ENCODE data around the gene SPAG16. TPM values are rescaled to one million over a fixed set of nuclear protein-coding genes. Genes with fewer than 3 reads are reported as not detected.
"Not testable (repeated sequence)": the region's sequence is repeated elsewhere in the genome, so short reads cannot be mapped to it uniquely, and the experiment has no call there.

Gene SPAG16
- total RNA-seq, 1 donor from 2014 or later, result 27.6 TPM

DNA sequence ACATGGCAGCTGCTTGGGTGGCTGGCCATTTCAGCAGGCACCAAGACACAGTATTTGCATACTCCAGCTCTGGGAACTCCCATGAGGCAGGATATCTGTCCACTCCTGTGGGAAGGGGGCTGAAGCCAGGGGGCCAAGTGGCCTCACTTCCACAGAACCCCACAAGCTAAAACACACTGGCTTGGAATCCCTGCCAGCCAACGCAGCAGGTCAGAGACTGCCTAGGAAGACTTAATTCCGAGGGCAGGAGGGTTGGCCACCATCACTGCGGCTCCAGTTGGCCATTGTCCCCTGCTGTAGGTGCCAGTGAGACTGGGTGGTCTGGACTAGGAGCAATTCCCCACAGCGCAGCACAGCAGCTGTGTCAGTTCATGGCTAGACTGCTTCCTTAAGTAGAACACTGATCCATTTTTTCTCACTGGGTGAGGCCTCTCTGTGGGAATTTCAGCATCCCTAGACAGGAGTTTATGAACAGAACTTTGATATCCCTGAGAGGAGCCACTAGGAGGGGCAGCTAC lies 52.0 kb downstream of the SPAG16 start:
- DNase-seq (ENCODE audit: low spot score), result no peak
- intact Hi-C loops (cut with DNase I), result no loop called here
- ATAC-seq, result no peak

DNA sequence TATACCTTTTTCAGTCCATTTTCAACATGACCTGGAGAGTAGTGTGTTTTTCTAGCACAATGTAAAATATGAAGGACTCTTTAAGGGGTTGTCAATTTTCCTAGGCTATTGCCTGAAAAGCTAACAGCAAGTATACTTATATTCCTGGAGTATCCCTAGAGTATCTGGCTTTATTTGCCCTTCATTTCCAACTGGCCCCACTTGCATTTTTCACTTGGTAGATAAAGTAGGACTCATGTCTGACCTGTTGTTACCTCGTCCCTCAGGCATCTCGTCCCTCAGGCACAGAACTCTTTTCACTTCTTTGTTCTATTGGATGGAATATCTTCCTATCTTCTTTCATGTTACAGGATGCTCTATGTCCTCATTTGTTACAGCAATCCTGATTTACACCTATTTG lies 69.2 kb downstream of the SPAG16 start:
- intact Hi-C loops (cut with DNase I), result no loop called here
- DNase-seq (ENCODE audit: low spot score), result no peak
- ATAC-seq, result no peak

DNA sequence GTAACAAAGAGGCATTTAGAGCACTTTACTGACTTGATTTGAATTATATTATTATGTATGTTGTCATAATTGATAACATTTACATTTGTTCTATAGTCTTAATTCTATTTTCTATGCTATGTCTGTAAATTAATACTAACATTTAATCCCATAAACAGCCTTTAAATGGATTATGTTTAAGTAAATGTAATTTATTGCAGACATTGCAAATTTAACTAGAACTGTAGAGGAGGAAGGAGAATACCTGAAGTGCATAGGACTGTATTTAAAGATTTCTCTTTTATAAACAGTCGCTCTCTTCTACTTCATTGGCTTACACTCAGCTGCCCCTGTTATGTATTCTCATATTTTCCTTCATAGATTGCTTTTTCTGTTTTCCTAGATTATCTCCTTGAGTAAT lies 92.4 kb downstream of the SPAG16 start:
- ATAC-seq, result no peak
- no peak for DNase-seq (ENCODE audit: low spot score)
- intact Hi-C loops (cut with DNase I), result no loop called here

DNA sequence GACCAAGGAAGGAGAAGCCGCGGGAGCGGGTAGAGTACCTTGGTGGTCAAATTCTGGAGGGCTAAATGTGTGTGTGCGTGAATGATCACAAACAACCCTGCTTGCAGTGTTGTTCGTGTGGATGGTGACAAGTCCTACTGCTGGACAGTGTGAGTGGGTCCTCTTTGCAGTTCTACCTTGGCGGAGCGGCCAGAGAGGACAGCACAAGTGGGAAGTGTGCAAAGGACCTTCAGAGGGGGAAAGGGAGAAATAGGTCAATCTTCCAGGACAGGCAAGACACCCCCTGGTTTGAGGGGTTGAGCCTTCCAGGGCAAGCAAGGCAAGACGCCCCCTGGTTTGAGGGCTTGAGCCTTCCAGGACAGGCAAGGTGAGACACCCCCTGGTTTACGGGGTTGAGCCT lies 122.8 kb downstream of the SPAG16 start:
- intact Hi-C loops (cut with DNase I); DNase-seq (ENCODE audit: low spot score); ATAC-seq: not testable (repeated sequence)

DNA sequence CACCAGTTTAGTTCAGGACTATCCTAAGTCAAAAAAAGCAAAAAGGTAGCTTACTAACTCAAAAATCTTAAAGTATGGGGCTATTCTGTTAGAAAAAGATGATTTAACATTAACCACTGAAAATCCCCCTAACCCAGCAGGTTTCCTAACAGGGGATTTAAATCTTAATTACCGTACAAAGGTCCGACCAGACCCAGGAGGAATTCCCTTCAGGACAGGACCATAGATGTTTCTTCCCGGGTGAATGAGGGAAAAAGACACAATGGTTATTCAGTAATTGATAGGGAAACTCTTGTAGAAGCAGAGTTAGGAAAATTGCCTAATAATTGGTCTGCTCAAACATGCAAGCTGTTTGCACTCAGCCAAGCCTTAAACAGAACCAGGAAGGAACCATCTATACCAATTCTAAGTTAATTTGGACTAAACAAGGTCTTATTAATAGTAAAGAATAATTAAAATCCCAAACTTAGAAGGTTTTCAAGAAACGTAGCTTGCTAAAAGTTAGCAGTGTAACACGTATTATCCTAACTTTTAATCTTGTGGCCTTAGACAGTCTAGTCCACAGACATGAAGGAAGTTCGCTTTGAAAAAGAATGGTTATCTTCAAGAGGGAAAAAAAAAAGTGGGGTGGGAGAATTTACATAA lies 124.3 kb downstream of the SPAG16 start:
- intact Hi-C loops (cut with DNase I), result not testable (repeated sequence)

DNA sequence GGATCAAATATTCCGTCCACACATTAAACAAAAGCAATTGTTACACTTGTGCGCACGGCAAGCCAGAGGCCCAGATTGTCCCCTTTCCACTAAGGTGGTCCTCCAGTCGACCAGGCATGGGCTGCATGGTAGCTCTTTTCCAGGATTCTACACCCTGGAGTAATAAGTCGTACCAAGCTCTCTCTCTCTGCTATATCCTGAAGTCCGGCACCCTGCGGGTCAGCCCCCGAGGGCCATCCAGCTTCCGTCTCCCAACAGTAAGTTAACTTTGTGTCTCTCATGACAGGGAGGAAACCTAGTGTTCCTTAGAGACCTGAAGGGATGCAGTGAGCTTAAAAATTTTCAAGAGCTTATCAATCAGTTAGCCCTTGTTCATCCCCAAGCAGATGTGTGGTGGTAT lies 126.4 kb downstream of the SPAG16 start:
- intact Hi-C loops (cut with DNase I); DNase-seq (ENCODE audit: low spot score): not testable (repeated sequence)

More for the DNA sequence above, 124.3 kb downstream of the SPAG16 start:
- not testable (repeated sequence) for ATAC-seq; DNase-seq (ENCODE audit: low spot score)

DNA sequence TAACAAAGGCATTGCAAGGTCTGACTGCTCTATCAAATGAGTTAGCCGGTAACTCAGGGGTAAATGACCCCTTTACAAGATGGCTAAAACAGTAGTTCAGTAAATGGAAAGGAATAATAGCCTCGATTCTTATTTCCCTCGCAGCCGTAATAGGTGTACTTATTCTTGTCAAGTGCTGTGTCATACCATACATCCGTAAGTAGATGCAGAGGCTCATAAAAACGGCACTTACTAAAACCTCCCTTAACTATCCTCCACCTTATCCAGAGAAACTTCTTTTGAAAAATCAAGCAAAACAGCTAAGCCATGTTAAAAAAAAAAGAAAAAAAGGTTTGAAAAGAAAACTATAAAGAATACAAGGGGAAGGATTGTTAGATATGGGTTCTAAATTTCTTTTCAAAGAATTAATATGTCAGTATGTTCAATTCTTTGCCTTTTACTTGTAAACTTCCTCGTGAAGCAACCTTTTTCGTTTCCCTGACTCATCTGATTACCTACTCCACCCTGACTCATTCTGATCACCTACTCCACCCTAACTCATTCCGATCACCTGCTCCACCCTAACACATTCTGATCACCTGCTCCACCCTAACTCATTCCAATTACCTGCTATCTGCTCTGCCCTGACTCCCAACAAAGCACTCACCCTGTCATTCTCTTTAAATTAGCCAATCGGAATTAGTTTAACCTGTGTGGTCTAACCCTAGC lies 127.5 kb downstream of the SPAG16 start:
- ATAC-seq (no peak), DNase-seq (ENCODE audit: low spot score) (no peak)
- intact Hi-C loops (cut with DNase I), result no loop called here

More for the DNA sequence above, 126.4 kb downstream of the SPAG16 start:
- ATAC-seq, result not testable (repeated sequence)

DNA sequence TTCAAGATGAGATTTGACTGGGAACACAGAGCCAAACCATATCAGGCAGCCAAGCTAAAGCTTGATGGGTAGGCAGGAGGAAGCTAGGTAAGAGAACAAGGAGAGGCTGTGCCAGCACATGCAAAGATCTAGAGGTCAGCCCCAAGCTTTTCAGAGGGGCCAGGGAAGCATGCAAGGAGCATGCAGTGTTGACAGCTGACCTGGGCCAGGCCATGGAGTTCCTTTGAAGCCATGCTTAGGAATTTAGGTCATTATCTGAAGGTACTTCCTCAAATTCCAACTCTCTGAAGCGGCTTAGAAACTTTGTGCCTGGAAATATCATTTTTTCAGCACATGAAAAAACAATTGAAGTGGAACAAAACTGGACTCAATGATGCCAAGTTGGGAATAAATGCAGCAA lies 130.8 kb downstream of the SPAG16 start:
- DNase-seq (ENCODE audit: low spot score) (no peak), ATAC-seq (no peak)
- intact Hi-C loops (cut with DNase I), result no loop called here

DNA sequence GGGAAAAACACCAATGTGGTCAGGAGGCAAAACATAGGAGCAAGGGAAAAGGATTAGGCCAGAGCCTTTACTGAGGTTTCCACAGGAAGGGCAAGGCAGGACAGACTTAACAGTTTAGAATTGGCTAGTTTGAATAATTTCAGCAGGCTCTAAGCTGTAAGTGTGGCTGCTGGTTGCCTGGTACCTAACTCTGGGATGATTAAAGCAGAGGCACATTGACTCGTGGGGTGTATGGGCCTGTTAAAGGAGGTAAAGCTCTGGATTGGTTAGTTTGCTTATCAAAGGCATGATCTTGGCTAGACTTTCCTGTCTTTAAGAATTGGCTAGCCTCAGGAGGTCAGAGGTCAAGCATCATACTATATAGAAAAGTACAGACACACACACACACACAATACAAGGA lies 132.6 kb downstream of the SPAG16 start:
- intact Hi-C loops (cut with DNase I), result no loop called here
- ATAC-seq (no peak), DNase-seq (ENCODE audit: low spot score) (no peak)

DNA sequence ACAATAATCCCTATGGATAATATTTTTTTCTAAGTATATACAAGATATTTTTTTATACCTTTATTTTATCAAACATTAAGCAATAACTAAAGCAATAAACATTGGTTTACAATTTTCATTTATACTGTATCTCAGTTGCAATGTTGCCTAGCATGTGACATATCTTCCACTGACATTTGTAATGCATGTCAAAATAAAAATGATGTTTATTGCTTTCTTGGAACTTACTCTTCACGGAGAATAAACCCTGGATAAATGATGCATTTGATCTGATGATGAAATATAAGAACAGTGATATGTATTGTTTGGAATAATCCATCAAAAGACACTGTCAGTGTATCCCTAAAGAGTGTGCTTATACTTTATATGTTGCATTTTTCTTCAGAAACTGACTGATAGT lies 135.7 kb downstream of the SPAG16 start:
- intact Hi-C loops (cut with DNase I), result no loop called here
- DNase-seq (ENCODE audit: low spot score) (no peak), ATAC-seq (no peak)

DNA sequence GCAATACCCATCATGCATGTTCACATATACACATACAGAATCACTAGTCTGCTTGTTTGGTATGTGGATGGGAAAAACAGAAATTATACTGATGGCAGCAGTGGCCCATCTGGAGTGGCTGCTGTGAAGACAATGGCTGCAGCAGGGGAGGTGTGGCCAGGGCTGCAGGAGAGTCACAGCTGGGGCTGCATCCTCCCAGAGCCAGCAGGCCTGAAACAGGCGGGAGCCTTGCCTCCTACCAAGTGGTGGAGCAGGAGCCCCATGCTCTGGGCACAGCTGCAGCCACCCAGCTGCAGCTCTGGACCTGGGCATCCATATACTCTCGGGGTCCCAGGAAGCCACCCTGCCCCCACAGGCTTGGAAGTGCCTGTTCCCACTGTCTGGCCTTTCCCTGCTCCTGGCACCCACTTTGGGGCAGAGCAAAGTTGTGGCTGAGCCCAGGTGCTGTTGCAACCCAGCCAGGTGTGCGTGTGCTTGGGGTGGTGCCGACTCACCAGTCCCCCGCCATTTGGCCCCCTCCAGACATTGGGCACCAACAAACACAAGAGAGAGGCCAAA lies 136.6 kb downstream of the SPAG16 start:
- no peak for DNase-seq (ENCODE audit: low spot score)
- ATAC-seq, result peak; percentile 38
- intact Hi-C loops (cut with DNase I), result no loop called here

DNA sequence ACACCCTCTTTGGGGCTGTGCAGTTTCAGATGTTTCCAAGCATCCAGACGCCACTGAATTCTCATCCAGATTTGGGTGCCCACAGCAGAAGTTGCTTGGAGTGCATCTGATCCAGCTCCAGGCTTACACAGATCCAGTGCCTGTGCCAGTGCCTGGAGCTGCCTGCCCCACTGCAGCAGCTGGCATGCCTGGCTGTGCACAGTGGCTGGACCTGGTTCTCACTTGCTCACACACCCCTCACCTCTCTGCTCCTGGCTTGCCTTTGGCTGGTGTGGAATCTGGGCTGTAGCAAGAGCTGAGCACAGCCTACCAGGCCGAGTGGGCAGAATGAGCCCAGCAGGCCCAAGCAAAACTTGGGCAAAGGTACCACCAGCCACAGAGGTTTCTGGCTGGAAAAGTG lies 137.9 kb downstream of the SPAG16 start:
- intact Hi-C loops (cut with DNase I), result no loop called here
- no peak for ATAC-seq

DNA sequence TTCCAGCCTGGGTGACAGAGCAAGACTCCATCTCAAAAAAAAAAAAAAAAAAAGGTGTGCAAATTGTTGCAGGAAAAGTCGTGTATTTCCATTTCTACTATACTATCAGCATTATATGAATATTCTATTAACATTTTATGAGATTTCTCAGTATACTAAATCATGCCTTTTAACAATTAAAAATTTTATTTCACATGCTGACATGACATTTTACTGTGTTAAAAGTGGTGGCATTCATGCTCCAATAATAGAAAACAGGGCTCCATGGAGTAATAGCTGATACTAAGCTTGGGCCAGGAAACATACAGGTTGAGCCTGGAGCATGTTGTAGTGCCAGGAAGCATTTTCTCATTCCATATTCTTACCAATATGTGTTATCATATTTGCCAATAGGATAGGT lies 141.4 kb downstream of the SPAG16 start:
- no peak for ATAC-seq
- intact Hi-C loops (cut with DNase I), result no loop called here
- no peak for DNase-seq (ENCODE audit: low spot score)

More for the DNA sequence above, 137.9 kb downstream of the SPAG16 start:
- DNase-seq (ENCODE audit: low spot score), result no peak

DNA sequence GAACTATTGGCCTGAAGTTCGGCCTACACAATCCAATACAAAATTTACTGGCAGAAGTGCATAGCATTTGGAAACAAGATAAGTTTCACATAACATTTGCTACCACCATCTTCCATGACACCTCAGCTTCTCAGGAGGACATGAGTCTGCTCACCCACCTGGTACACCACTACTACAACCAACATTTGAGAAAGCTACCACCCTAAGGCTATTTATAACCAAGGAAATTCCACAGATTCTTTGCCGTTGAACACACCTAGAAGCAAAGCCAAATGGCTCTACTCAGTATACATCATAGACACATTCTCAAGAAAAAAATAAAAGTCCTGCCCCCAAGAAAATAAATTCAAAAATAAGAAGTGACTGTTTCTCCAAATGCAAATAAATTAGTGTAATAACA lies 145.3 kb downstream of the SPAG16 start:
- no peak for DNase-seq (ENCODE audit: low spot score)
- intact Hi-C loops (cut with DNase I), result no loop called here
- ATAC-seq, result no peak

DNA sequence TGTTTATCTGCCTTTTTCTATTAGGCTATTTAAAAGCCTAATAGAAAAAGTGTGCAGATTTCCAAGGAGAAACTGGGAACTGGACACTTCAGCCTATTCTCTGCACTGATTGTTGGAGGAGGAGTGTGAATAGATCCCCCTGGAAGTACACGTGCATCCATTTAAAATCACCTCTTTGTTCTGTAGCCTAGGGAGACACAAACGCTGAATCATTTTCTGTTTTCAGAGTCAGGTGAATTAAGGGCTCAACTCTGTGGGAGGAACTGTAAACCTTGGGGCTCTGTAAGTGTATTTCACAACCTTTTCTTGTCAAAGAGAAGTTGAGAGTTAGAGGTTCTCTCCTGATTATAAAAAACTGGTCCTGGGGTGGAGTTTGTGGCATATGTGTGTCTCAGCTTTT lies 159.7 kb downstream of the SPAG16 start:
- no peak for DNase-seq (ENCODE audit: low spot score)
- intact Hi-C loops (cut with DNase I), result no loop called here
- ATAC-seq, result no peak

DNA sequence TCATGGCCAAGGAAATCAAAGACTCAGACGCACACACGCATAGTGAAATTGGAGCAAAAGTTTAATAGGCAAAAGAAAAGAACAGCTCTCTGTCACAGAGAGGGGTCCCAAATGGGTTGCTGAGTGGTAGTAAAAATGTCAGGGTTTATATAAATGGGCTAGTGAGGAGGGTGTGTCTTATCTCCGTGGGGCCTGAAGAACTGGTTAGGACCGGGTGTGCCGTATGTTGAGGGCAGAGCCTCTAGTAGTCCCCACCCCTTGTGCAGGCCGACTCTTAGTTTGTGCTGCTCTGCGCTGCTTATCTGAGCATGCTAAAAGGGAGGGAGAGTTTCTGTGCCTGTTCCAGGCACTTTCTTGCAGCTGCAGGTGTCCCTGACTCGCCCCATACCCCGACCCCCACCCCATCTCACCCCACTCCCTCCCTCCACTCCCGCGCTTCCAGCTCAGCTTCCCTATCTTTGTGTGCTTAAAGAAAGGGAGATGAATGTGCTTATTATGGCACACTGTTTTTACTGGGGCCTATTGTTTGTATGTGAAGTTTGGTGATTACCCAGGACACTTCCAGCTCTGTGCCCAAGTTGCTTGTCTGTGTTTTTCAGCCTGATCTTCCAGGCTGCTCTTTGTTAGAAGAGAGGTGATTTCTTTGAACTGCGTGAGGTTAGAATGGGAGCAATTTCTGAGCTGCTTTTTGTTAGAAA lies 167.4 kb downstream of the SPAG16 start:
- no peak for ATAC-seq
- intact Hi-C loops (cut with DNase I), result no loop called here

DNA sequence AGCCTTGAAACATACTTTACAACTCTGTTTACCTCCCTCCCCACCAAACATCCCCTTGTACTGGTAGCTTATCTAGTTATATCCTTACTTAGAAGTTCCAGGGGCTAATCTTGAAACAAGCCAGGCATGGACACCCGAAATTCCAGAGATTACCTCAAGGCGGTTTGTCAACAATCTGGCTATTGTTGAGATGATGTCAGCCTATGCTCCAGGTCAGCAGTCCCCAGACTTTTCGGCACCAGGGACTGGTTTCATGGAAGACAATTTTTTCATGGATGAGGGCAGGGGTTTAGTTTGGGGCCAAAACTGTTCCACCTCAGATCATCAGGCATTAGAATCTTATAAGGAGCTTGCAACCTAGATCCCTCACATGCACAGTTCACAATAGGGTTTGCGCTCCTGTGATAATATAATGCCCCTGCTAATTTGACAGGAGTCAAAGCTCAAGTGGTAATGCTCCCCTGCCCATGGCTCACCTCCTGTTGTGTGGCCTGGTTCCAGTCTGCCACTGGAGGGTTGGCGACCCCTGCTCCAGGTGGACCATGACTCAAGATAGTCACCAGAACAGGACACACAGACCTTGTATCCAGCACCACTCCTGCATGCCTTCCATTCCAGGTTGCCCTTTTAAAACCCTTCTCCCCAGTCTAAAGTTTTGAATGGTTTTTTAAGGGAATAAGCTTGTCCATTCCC lies 171.2 kb downstream of the SPAG16 start:
- DNase-seq (ENCODE audit: low spot score) (no peak), ATAC-seq (no peak)
- intact Hi-C loops (cut with DNase I), result no loop called here

More for the DNA sequence above, 167.4 kb downstream of the SPAG16 start:
- no peak for DNase-seq (ENCODE audit: low spot score)

DNA sequence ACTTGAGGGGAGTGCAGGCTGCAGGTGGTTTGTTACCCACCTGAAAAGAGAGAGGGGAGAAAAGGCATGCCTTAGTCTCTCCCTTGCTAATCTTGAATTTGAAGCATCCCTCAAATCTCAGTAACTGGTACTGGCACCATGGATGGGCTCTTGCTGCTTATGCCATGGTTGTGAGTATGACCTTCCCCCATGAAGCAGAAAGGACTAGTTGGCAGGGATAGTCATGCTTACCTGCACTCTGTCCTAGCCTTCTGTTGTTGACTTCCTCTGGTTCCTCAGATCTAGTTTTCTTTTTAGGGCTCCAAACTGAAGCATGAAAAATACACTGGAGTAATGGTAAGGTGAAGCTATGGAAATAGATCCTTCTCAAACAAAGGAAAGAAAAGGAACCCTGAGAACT lies 191.2 kb downstream of the SPAG16 start:
- no peak for ATAC-seq
- intact Hi-C loops (cut with DNase I), result no loop called here
- DNase-seq (ENCODE audit: low spot score), result no peak

DNA sequence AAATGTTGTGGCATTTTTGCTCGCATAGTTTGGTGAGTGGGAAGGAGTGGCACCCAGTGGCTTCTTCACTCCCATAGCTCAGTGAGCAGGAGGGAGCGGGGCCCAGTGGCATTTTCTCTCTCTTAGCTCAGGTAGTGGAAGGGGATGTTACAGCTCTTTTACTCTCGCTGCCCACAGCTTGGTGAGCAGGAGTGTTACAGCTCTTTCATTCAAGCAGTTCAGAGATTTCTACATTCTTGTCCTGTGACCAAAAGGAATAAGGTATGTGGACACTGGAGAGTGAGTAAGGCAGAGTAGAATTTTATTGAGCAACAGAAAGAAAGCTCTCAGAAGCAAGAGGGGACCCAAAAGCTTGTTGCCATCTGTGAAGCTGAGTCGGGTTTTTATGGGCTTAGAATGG lies 192.4 kb downstream of the SPAG16 start:
- DNase-seq (ENCODE audit: low spot score), result no peak
- intact Hi-C loops (cut with DNase I), result no loop called here
- ATAC-seq, result no peak

All from sciatic nerve (tissue), 2 donors.